Esophagus squamous epithelium (tissue), 5 donors: ENCODE data around the gene CANT1. TPM values are rescaled to one million over a fixed set of nuclear protein-coding genes. Genes with fewer than 3 reads are reported as not detected.

Experiments used
- DNase-seq: peaks from one replicate; lab custom pipeline; 2025; lab: John Stamatoyannopoulos, UW
- H3K27ac ChIP-seq, 4 donors: fragments of 200-600 bp; sonication (generic); one replicate each; pipeline ENCODE4 v1.5.1; 2016 to 2019; ENCODE audit warnings: mild to moderate bottlenecking in 1 of 4
- H3K27me3 ChIP-seq, 4 donors: fragments of 200-600 bp; sonication (generic); 1 replicate in 3 of 4; 2 replicates in 1 of 4; pipeline versions ENCODE4 v1.5.1 to v1.6.0; 2017 to 2021; ENCODE audit warnings: antibody characterized with exemption in 1 of 4
- H3K36me3 ChIP-seq, 3 donors: fragments of 200-600 bp; sonication (generic); one replicate each; pipeline ENCODE4 v1.5.1; 2016 to 2019
- H3K4me1 ChIP-seq, 3 donors: fragments of 200-600 bp; sonication (generic); one replicate each; pipeline ENCODE4 v1.5.1; 2017 to 2019
- H3K4me3 ChIP-seq, 4 donors: fragments of 200-600 bp; sonication (generic); 1 replicate in 3 of 4; 2 replicates in 1 of 4; pipeline ENCODE4 v1.5.1; 2016 to 2019; ENCODE audit warnings: mild to moderate bottlenecking in 2 of 4, moderate library complexity in 1 of 4
- H3K9me3 ChIP-seq, 3 donors: fragments of 200-600 bp; sonication (generic); one replicate each; pipeline ENCODE4 v1.5.1; 2016 to 2019
- POLR2A ChIP-seq, 4 donors: fragments of 450-650 bp; IDR thresholded peaks; one replicate each; pipeline ENCODE4 v1.6.1; 2017; ENCODE audit warnings: antibody characterized with exemption in 4 of 4, mild to moderate bottlenecking in 4 of 4, moderate library complexity in 3 of 4
- WGBS, 2 donors: methylation state at CpG; one replicate each; pipeline ENCODE4 v1.1.5; 2018; 5-methylcytosine and 5-hydroxymethylcytosine counted together
- intact Hi-C: fragments of 100-400 bp; cut with DNase I; formaldehyde crosslinking; loops from one replicate; pipeline ENCODE4 v1.15.0; 2022
- total RNA-seq, 4 donors: library from RNA; depleted of rRNA; stranded (reverse); fragments of >200 nt; gene quantifications; one replicate each; pipeline ENCODE4 v1.1.0, GENCODE V29; 2016
- TF ChIP-seq, protein P1 (sequence below), 6 experiments: fragments of 450-650 bp in 4 of 6; fragments of 200-600 bp in 2 of 6; sonication (generic) in 2 of 6; IDR thresholded peaks; one replicate each; pipeline ENCODE4 v1.5.1; 2016 to 2019; ENCODE audit warnings: antibody characterized with exemption in 6 of 6, mild to moderate bottlenecking in 4 of 6, moderate library complexity in 4 of 6
- donor health status: DM: yes; HTN: yes; CAD: no.

Gene CANT1
- total RNA-seq, 4 donors from 2014 or later = 36.2 to 58.8 (median 38.3) TPM

DNA sequence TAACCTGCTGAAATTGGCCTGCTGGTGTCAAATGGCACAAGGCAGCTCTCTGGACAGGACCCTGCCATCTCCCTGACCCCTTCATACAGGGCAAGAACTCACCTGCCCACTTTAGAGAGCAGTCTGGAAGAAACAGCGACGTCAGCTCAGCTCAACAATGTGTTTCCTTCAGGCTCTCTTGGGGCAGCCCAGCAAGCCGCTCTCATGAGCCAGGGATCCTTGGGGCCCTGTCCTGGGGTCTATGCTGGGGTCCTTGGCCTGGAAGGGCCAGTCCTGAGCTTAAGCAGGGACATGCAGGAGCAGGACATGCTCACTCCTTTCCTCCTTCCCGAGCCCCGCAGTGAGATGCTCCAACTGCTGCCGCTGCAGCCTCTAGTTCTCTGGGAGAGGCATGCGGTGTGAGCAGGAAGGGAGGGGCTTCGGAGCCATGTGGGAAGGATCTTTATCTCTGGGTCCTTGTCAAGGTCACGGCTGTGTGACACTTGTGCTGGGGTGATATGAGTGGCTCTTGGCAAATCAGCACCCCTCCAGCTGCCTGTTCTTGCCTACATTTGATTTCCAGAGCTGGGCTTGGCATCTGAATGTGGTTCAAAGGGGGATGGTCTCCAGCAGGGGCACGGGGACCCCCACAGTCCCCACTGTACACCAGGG, 17.8 kb upstream of the CANT1 start:
- peaks cover 35 to 82% (median 41%) of the 10 kb centered on the region in 3 donors for H3K4me1 ChIP-seq

DNA sequence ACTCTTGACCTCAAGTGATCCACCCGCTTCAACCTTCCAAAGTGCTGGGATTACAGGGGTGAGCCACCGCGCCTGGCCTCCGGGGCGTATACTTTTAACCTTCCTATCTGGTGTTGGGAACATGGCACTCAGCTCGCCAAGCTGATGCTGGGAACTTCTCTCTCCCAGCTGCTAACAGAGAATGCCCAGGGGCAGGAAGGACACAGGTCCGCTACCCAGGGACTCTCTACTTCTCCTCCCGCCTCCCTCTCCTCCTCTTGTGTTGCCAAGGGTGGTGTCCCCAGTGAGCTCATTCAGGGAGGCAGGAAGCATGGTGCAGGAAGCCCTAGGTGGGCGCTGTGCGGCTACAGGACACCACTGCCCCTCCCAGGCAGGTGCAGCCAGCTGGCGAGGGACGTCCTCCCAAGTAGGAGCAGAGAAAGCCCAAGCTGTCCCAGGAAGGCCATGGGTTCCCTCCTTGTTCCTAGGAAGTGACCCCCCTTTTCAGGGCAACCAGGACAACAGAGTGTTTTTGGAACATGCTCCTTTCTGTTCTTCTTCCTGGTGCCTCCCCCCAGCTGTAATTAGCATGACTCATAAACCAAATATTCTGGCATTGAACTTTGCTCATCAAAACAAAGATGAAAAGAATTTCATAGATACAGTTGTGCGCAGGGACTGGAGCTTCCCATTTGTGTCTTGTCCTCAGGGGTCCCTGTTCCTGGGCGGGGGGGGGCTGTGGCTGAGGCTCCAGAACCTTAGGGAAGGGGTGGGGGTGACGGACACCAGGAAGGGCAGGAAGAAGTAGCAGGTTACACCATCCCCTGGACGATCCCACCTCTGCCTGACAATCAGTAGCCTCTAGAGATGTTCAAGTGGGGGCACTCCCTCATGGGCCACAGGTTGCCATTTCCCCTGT, 17.1 kb upstream of the CANT1 start:
- peak overlapping the region in 3 of 4 donors; percentile 4 to 60 (median 46) for H3K4me3 ChIP-seq

More for the DNA sequence above, 17.8 kb upstream of the CANT1 start:
- TF ChIP-seq POLR2A (IDR thresholded peaks at IDR 0.05) = no peak
- TF ChIP-seq, protein P1, sequence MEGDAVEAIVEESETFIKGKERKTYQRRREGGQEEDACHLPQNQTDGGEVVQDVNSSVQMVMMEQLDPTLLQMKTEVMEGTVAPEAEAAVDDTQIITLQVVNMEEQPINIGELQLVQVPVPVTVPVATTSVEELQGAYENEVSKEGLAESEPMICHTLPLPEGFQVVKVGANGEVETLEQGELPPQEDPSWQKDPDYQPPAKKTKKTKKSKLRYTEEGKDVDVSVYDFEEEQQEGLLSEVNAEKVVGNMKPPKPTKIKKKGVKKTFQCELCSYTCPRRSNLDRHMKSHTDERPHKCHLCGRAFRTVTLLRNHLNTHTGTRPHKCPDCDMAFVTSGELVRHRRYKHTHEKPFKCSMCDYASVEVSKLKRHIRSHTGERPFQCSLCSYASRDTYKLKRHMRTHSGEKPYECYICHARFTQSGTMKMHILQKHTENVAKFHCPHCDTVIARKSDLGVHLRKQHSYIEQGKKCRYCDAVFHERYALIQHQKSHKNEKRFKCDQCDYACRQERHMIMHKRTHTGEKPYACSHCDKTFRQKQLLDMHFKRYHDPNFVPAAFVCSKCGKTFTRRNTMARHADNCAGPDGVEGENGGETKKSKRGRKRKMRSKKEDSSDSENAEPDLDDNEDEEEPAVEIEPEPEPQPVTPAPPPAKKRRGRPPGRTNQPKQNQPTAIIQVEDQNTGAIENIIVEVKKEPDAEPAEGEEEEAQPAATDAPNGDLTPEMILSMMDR (IDR thresholded peaks at IDR 0.05) = no peak
- 28 to 33% methylated on average over 7 of the region's 10 CpGs for WGBS, 2 donors
- intact Hi-C loops = no loop called here
- H3K4me3 ChIP-seq = peak overlapping the region in 2 of 4 donors; percentile 46 to 60
- no peaks in the 10 kb centered on the region for H3K9me3 ChIP-seq
- no peak for DNase-seq
- H3K36me3 ChIP-seq = no peaks in the 10 kb centered on the region
- H3K27me3 ChIP-seq = peaks cover 0 to 81% (median 0%) of the 10 kb centered on the region in 4 donors
- peak overlapping the region; percentile 39 to 80 (median 56) for H3K27ac ChIP-seq

DNA sequence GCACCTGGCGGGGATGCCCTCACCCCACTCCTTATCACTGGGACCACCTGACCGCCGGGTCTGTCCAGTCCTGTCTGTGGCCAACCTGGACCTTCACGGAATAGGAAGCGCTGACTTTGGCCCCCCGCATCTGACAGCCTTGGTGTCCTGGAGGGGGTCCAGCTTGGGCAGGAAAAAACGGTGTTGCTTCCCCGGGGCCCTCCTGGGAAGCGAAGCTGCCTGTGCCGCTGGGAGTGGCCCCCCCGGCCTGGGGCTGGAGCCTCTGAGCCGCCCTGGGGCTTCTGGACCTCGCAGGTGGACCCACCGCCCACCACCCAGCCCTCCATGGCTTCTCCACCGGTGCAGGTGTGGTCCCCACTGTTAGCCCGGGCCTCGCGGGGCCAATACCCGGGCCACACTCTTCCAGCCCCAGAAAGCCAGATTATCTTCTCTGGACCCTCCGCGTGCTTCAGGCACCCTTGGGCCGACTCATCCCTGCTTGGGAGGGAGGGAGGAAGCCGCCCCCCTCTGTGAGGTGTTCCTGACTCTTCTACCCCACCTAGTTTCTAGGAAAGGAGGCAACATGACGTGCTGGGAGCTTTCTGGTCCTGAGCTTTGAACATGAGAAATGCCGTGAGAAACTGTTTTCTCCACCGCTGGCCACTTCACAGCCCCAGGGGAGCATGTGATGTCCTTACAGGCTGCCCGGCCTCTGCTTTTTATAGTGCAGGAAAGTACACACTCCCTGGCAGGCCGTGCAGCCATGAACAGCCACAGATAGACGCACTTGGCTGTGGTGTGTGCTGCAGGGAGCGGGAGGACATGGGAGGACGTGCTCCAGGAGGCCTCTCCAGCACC, 15.6 kb upstream of the CANT1 start:
- DNase-seq = no peak
- WGBS, 2 donors = 50 to 69% methylated on average over 2 to 10 of the region's 31 CpGs
- H3K9me3 ChIP-seq = no peaks in the 10 kb centered on the region
- peak overlapping the region; percentile 34 to 71 (median 54) for H3K4me3 ChIP-seq
- peaks cover 35 to 93% (median 57%) of the 10 kb centered on the region in 3 donors for H3K4me1 ChIP-seq
- no peaks in the 10 kb centered on the region for H3K36me3 ChIP-seq
- H3K27ac ChIP-seq = peak overlapping the region; percentile 52 to 80 (median 74)
- intact Hi-C loops = no loop called here
- TF ChIP-seq POLR2A (IDR thresholded peaks at IDR 0.05) = no peak
- TF ChIP-seq, protein P1 (IDR thresholded peaks at IDR 0.05) = no peak
- peaks cover 0 to 80% (median 0%) of the 10 kb centered on the region in 4 donors for H3K27me3 ChIP-seq

More for the DNA sequence above, 17.1 kb upstream of the CANT1 start:
- peak overlapping the region; percentile 39 to 80 (median 56) for H3K27ac ChIP-seq
- TF ChIP-seq, protein P1 (IDR thresholded peaks at IDR 0.05) = no peak
- no peak for TF ChIP-seq POLR2A (IDR thresholded peaks at IDR 0.05)
- peaks cover 0 to 83% (median 0%) of the 10 kb centered on the region in 4 donors for H3K27me3 ChIP-seq
- peaks cover 35 to 82% (median 42%) of the 10 kb centered on the region in 3 donors for H3K4me1 ChIP-seq
- no peaks in the 10 kb centered on the region for H3K36me3 ChIP-seq
- DNase-seq = no peak
- H3K9me3 ChIP-seq = no peaks in the 10 kb centered on the region
- intact Hi-C loops = no loop called here
- WGBS, 2 donors = 45 to 54% methylated on average over 7 to 12 of the region's 16 CpGs

DNA sequence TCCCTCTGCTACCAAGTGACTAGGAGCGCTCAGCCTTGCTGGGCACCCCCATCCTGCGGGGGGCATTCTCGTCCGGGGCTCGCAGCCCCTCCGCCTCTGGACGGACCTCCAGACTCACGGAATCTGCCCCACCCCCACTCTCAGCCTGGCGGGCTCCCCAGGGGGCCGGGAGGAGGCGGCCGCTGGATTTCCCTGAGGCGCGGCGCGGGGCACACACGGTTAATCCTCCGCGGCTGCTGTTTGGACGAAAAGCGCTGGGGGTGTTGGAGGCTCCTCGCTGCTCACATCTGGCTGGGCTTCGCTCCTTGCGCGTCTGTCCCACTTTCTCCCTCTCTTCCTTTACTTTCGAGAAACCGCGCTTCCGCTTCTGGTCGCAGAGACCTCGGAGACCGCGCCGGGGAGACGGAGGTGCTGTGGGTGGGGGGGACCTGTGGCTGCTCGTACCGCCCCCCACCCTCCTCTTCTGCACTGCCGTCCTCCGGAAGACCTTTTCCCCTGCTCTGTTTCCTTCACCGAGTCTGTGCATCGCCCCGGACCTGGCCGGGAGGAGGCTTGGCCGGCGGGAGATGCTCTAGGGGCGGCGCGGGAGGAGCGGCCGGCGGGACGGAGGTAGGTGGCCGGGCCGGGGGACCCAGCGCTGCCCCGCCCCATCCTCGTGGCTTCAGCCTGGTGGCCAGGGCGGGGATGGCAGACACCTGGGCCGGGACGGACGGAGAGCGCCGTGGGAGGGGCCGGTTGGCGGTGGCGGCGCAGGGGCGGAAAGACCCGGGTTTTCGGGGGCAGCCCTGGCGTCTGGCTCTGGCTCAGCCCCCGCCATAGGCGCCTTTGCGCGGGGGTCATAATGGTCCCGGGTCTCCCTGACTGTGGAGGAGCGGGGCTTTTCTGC, 14.6 kb upstream of the CANT1 start, which contains the start of gene C1QTNF1:
C1QTNF1 (plus strand) TSS at position 284 of the 886 bp plus-strand sequence. CDS start 19,800 bp downstream, outside the sequence.
- intact Hi-C loops = no loop called here
- Histone ChIP-seq H3K9me3 (no peaks in the 10 kb centered on the region), H3K27me3 (peaks cover 0 to 72% (median 0%) of the 10 kb centered on the region in 4 donors), H3K36me3 (no peaks in the 10 kb centered on the region), H3K27ac (peak within 1 kb of the TSS; percentile 52 to 80 (median 74)), H3K4me3 (peak within 1 kb of the TSS; percentile 34 to 71 (median 54)), H3K4me1 (peaks cover 35 to 100% (median 63%) of the 10 kb centered on the region in 3 donors)
- WGBS, 2 donors = 0 to 1% methylated on average over 15 to 17 of the region's 77 CpGs
- peak in 1 of 4 donors; percentile 19 for TF ChIP-seq POLR2A (IDR thresholded peaks at IDR 0.05)
- TF ChIP-seq, protein P1 (IDR thresholded peaks at IDR 0.05) = peak in 4 of 6 experiments; percentile 38 to 63 (median 49)
- no peak for DNase-seq
